GM19397 (cell line): ENCODE results near the gene SMIM28.
"Not testable (repeated sequence)": the region's sequence is repeated elsewhere in the genome, so short reads cannot be mapped to it uniquely, and the experiment has no call there.

Experiments
- ATAC-seq: cut with Tn5 transposase; IDR thresholded peaks from one replicate; pipeline ENCODE4 v1.9.1; 2021; ENCODE audit warnings: mild to moderate bottlenecking, moderate library complexity; ENCODE audit not compliant: unreplicated experiment

Gene SMIM28

DNA sequence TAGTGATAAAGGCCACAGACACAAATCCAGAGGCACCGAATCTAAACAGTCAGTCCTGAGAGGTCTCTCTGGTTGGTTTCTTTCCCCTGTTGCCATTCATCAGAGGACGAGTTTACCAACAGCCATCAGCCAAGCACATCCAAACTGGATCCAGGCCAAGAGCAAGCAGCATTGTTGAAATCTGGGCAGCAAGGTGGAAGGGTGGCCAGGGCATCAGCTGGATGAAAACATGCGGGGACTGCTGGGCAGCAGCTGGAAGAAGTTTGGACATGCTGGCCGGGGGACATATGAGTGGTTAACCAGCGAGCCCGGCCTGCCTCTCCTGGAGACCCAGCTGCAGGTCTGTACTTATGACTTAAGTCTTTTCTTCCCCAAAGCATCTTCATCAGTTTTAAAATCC is at the start of gene SMIM28:
SMIM28 (plus strand) TSS at position 62 of the 400 bp plus-strand sequence; CDS start at position 230, 168 bp downstream.
- no peak for ATAC-seq

DNA sequence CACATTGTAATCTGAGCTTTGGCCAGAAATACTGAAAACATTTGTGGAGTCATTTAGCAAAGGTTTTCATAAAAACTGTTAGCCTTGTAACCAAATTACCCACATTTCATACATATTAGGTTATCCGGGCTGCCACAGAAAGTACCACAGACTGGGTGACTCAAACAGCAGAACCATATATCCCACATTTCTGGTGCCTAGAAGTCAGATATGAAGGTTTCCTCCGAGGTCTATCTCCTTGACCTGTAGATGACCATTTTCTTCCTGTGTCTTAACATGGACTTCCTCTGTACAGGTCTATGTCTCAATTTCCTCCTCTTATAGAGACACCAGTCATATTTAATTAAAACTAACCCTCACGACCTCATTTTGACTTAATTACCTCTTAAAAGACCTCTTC is 49.5 kb upstream of the SMIM28 start:
- ATAC-seq: no peak

DNA sequence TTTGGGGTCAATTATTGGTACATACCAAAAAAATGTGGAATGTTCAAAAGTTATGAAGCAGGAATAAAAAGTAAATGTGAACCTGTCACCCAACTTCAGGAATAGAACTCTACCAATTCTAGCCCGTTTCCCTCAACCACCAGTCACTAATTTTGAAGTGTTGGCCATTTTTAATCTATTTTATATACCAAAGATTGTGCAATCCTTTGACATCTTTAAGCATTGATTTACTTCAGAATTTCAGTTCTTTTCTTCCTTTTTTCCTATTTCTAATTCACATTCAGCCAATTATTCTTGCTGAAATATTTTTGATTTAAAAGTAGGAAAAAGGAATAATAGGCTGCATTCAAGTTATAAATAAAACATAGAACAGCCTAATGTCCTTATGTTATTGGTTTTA is 46.9 kb upstream of the SMIM28 start:
- no peak for ATAC-seq

DNA sequence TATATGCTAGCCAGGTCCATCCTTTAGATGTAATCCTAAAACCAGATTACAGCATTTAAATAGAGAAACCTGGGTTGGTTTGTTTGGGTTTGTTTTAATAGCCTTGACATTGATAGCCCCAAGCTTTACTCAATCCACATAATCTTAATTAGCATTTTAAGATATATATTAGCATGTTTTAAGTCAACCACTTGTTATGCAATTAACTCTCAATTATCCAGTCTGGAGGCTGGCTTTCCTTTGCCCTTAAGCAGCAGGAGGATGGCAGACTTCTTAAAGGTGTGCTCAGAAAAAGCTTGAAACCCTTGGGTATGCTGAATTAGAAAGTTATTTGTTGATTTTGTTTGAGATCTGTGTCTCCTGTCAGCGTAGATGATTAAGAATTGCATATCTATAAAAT is 46.3 kb upstream of the SMIM28 start:
- no peak for ATAC-seq

DNA sequence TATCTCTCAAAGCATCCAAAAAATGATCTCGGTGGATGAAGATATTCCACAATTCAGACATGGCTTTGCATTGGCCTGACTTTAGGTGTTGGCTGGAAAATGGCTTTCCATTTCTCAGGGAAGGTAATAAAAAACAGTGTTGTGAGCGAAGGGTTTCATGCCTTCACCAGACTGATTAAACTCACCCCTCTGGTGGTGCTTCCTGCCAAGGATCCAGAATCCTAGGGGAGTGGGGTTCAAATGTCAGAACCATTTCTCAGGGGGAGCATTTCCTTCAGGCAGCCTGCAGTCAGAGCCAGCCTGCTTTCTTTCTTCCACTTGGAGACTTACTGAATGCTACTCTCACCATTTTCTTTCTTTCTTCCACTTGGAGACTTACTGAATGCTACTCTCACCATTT is 45.7 kb upstream of the SMIM28 start:
- no peak for ATAC-seq

DNA sequence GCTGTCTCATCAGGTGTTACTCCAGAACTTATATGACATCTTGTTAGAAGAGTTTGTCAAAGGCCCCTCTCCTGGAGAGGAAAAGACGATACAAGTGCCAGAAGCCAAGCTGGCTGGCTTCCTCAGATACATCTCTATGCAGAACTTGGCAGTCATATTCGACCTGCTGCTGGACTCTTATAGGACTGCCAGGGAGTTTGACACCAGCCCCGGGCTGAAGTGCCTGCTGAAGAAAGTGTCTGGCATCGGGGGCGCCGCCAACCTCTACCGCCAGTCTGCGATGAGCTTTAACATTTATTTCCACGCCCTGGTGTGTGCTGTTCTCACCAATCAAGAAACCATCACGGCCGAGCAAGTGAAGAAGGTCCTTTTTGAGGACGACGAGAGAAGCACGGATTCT is 43.7 kb upstream of the SMIM28 start:
- no peak for ATAC-seq

DNA sequence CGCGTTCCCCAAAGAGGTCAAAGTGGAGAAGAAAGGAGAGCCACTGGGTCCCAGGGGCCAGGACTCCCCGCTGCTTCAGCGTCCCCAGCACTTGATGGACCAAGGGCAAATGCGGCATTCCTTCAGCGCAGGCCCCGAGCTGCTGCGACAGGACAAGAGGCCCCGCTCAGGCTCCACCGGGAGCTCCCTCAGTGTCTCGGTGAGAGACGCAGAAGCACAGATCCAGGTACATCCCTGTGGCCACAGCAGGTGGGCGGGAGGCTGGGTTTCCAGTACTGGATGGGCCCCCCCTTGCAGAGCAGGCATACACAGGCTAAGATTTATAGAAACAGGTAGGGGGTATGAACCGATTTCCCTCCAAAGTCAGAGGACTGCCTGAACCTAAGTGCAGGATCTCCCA is 42.7 kb upstream of the SMIM28 start:
- ATAC-seq: no peak

DNA sequence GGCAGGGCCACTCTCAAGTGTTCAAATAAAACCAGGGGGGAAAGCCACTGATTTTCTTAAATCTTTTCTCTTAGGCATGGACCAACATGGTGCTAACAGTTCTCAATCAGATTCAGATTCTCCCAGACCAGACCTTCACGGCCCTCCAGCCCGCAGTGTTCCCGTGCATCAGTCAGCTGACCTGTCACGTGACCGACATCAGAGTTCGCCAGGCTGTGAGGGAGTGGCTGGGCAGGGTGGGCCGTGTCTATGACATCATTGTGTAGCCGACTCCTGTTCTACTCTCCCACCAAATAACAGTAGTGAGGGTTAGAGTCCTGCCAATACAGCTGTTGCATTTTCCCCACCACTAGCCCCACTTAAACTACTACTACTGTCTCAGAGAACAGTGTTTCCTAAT is 41.5 kb upstream of the SMIM28 start:
- no peak for ATAC-seq

DNA sequence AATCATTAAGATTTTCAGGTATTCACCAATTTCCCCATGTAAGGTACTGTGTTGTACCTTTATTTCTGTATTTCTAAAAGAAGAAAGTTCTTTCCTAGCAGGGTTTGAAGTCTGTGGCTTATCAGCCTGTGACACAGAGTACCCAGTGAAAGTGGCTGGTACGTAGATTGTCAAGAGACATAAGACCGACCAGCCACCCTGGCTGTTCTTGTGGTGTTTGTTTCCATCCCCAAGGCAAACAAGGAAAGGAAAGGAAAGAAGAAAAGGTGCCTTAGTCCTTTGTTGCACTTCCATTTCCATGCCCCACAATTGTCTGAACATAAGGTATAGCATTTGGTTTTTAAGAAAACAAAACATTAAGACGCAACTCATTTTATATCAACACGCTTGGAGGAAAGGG is 40.6 kb upstream of the SMIM28 start:
- ATAC-seq: no peak

DNA sequence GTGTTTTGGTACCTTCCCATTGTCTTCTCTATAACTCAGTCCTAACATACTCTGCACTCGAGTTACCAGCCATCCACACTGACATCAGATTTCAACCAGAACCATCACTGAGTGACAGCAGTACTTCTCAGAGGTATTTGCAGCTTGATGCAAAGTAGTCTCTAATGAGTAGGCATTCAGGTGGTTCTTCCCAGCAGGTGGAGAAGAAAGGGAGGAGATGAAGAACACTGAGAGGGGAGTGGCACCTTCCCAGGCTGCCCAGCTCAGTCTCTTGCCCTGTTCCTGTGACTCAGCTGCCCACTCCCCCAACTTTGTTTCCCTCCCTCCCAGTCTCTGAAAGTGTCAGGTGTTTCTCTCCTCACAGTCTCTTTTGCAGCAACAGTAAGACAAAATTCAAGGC is 38.7 kb upstream of the SMIM28 start:
- ATAC-seq: no peak

DNA sequence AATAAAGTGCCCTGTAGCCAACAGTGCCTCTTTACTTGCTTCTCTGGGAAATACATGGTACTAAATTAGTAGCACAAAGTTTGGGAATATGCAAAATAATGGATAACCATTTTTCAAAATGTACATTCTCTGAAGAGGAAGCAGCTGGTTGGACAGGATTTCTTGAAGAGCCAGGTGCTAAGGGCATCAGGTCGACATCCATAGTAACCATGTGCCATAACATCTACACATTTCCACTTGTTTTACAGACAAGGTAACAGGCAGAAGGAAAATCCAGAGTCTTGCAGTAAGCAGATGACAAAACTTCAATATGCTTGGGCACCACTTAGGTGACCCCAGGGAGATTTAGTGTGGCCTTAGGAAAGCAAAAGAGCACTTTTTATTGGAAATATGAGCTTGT is 36.5 kb upstream of the SMIM28 start:
- ATAC-seq: no peak

DNA sequence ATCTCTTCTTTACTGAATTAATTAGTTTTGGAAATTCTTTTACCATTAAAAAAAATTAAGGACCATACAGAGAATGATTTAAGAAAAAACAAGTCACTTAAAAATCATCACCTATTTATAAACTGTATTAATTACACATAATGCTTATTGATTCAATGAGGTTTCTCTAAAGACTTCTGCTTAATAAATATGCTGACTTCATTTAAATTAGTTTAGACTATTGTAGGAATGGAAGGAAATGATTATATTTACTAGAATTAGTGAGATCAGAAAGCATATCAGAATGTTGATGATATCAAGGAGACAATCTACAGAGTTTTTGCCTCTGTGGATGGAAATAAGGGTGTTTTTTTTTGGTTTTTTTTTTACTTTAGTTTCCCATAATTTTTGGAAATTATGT is 34.6 kb upstream of the SMIM28 start:
- no peak for ATAC-seq

DNA sequence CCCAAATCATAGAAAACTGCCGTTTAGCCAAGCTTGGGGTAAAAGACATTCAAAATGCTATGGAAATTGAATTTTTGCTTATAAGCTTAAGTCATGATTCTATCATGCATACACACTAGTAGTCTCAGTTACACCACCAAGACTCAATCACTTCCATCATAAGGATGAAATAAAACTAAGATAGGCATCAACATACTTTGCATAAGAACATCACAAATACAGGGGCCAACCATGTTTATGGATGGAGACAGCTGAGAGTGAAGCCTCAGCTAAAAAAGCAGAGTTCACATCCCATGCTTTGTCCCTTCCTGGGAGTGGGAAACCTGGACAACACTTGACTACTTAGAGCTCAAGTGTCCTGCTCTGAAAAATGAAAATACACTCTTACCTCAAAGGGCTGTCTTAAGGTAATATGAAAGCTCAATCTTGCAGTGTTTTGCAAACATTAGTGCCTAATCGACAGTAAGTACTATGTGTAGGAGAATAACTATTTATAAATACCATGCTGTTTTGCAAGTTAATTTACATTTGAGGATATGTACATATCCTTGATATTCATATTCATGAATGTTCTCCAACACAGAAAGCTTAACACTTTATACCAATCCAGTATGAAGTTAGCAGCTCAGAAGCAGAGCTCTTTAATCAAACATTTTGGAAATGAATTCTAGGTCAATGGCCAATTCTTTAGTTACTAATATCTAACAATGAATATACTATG is 32.0 kb upstream of the SMIM28 start:
- ATAC-seq: no peak

DNA sequence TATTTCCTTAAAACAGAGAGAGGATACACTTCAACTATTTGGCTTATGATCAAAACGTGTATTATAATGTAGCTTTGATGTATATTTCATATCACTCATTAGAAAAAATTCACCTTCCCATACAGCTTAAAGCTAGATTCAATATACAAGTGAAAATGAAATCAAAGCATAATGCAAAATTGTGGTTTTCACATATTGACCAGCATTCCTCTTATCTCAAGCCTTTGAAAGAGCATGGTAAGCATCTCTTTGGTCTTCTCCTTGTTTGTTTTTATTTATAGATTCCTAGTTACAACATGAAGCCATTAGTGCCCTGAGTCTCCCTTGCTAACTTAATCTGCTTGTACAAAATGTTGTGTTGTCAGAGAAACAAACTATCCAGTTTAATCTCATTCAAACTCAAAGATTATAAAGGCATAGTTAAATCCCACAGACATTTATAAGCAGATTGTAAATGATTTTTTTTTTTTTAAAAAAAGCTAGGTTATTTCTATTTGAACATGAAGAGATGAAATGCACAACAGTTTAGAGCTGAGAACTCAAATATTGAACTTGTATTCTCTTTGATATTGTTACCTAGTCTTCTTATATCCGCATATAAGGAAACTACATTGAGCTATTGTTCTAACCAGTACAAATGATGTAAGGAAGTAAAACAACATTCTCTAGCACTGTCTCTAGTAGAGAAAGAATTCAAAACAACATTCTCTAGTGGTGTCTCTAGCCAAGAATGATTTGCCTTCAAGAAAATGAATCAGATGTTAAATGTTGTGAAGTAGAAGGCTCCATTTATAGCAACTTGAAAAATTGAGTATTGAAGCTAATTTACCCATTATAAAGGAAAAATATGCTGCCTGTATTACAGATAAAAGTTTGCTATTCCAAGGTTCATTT is 31.2 kb upstream of the SMIM28 start:
- no peak for ATAC-seq

DNA sequence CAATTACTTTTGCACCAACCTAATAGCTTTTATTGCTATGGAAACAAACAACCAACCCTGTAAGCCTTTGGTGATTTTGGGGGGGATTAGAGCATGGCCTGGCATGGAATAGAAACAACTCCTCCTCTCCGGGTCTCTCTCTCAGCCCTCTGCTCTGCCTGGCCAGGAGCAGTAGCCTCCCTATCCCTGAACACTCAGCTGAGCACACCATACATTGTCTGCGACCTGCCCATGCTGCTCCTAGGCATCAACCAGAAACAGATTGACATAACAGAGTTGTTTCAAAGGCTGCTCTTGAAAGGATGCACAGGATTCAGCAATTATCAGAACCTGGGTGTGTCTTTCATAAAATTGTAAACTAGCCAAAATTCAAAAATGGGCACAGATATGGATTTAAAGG is 29.8 kb upstream of the SMIM28 start:
- ATAC-seq: no peak

DNA sequence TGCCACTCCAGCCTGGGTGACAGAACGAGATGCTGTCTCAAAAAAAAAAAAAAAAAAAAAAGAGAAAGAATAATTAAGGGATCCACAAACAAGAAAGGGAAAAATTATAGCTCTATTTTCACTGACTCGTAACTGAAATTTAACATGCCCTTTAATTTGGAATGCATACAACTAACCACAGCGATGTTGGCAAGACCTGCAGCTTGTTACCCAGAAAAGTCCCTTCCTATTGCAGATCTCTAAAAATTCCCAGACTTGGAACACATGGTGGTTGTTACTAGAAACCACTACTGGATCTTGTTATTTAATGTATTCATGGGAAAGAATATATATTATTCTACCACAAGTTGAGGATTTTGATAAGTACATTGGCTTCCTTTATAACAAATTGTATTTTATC is 27.8 kb upstream of the SMIM28 start:
- ATAC-seq: no peak

DNA sequence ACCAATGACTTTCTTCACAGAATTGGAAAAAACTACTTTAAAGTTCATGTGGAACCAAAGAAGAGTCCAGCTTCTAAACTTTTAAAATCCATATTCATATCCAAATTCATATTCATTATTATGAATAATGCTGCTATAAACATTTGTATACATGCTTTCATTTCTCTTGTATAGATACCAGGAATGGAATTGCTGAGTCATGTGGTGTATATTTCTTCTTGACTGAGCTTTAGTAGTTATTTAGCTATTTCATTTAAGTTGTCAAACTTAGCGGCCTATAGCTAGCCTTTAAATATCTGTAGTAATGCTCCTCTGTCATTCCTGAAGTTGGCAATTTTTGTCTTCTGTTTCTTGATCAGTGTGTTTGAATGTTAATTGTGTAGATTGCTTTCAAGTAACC is 19.8 kb upstream of the SMIM28 start:
- ATAC-seq: no peak

DNA sequence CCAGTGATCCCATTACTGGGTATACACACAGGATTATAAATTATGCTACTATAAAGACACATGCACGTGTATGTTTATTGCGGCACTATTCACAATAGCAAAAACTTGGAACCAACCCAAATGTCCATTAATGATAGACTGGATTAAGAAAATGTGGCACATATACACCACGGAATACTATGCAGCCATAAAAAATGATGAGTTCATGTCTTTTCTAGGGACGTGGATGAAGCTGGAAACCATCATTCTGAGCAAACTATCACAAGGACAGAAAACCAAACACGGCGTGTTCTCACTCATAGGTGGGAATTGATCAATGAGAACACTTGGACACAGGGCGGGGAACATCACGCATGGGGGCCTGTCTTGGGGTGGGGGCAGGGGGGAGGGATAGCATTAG is 9.0 kb upstream of the SMIM28 start:
- not testable (repeated sequence) for ATAC-seq

DNA sequence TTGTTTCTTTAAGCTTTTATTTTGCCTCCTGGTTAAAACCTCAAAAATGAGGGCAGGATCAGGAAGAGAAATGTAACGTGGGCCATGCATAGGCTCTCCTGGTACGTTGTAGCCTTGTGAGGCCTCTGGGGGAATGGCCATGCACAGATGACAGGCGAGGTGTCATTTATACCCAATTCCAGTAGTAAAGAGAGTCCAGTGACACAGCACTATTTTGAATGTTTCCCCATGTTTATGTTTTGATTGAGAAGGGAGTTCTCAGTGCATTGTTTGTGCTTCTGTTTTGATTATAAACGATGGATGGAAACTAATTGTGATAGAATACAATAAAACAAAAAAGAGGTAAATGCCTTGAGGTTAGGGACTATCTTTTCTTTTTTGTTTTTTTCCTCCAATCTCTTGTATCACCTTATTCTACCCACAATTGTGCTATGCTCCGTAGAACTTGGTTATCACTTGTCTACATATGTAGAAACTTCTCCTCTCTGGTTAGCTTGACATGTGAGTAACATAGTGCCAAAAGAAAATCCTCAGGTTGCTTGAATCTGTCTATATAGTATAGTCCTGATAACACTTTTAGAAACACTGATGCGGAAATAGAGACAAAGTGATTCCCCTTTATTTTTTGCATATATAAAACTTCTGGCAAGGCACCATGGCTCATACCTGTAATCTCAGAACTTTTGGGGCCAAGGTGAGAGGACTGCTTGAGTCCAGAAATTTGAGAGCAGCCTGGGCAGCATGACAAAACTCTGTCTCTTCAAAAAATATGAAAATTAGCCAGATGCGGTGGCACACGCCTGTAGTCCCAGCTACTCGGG is 6.9 kb upstream of the SMIM28 start:
- ATAC-seq: no peak

DNA sequence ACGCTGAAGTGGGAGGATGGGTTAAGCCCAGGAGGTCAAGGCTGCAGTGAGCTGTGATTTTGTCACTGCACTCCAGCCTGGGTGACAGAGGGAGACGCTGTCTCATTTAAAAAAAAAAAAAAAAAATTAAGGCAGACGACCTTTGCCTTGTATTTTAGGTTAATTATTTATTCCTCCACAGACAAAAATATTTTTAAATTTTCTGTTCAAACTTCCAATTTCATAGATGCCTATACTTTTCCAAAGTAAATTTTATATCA is 6.3 kb upstream of the SMIM28 start:
- ATAC-seq: no peak

DNA sequence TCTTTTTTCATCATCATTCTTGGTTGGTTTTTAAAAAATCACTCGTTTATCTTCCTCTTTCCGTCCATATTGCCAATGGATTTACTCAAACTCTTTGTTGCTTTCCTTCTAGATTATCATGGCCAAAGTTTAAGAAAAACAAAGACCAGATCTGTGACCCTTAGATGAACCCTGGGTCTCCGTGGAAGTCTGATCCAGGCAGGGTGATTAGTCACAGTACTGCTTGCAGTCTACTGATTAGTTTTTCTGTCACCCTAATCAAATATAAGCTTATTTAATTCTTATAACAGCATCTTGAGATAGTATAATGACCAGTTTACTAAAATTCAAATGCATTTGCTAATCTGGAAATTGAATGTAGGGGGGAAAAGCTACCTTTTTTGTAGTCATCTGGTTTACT is 6.0 kb upstream of the SMIM28 start:
- no peak for ATAC-seq
